RPMI8226 (cell line): ENCODE results near the gene KIAA1217.
"Not testable (repeated sequence)": the region's sequence is repeated elsewhere in the genome, so short reads cannot be mapped to it uniquely, and the experiment has no call there.

ENCODE experiments used
- DNase-seq: peaks from one replicate; pipeline ENCODE4 v3.0.0-alpha.2; 2015

Gene KIAA1217

GRCh38 chr10:24475598-24475997 is 266.7 kb downstream of the KIAA1217 start:
- DNase-seq, result no peak

- no peak for DNase-seq
Measured at GRCh38 chr10:24476913-24477701, 268.2 kb downstream of the KIAA1217 start.

- no peak for DNase-seq
Measured at GRCh38 chr10:24477915-24478314, 269.0 kb downstream of the KIAA1217 start.

GRCh38 chr10:24479806-24480205 is 270.9 kb downstream of the KIAA1217 start:
- no peak for DNase-seq

DNA sequence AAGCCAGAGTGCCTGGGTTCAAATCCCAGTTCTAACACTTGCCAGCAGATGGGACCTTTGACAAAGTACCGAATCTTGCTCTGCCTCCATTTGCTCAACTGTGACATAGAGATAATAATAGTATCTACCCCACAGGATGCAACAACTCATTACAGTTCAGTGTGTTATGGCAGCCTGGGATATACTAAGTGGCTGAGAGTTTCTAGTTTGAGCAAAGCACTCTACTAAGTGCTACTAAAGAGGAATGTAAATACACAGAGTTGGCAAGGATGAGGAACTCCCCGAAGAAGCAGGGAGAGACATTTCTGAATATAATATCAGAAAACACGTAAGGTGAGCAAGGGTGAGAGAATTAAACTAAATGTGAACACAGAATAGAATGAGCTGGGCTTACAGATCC is 271.5 kb downstream of the KIAA1217 start:
- no peak for DNase-seq

DNA sequence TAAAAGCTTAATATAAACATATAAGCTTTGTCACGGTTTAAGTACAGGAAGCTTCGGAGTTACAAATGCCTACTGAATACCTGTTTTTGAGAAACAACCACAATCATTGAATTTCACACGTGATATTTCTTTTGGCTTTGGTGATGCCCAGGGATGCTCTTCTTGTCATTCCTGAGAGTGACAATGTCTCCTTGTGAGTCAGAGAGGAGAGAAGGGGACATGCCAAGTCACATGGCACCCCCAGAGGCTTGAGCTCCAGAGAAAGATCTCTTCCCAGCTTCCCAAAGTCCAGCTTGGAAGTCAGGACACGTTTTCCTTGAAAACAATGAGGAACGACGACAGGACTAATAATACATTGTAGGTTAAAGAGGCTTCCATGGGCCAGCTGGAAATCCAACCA is 272.3 kb downstream of the KIAA1217 start:
- DNase-seq, result no peak

DNA sequence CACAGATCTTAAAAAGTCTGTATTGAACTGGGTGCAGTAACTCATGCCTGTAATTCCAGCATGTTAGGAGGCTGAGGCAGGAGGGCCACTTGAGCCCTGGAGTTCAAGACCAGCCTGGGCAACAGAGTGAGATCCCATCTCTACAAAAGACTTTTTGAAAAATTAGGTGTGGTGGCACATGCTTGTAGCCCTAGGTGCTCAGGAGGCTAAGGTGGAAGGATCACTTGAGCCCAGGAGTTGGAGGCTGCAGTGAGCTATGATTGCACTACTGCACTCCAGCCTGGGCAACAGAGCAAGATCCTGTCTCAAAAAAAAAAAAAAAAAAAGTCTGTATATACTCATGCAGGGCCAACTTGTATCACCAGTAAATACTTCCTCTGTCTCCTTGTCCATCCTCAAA is 273.8 kb downstream of the KIAA1217 start:
- DNase-seq, result not testable (repeated sequence)

DNA sequence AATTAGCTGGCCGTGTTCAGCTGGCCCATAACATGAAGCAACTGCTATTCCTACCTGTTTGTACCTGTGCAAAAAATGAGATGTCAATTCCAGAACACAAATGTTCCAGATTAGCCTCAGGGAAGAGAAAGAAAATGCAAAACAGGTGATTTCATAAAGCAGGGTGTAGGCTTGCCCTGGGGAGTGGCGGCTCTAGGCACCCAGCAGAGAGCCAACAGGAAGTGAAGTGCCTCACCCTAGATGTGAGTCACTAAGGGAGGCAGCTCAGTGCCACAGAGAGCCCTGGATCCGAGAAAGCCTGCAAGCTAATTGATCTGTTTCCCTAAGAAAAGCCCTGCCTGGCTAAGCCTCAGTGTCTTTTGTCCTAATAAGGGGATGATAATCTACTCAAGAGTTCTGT is 274.8 kb downstream of the KIAA1217 start:
- peak; percentile 63 for DNase-seq

DNA sequence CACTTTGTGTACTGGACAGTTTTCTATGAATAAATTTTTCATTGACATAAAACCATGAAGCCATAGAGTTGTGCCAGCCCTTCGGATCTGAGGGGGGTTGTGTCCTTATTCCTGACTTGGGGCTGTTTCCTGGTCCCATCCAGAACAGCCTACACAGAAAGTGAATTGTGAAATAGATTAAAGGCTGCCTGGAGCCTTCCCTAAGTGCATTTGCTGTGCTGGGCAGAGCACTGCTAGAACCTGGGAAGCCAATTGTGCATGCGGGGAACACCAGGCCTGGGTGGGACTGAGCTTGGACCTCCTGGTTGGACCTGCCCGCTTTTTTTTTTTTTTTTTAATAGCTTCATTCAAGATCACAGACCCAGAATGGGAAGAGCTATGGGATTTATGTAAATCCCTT is 275.8 kb downstream of the KIAA1217 start:
- DNase-seq, result no peak

- no peak for DNase-seq
Measured at GRCh38 chr10:24485304-24485703, 276.4 kb downstream of the KIAA1217 start.

DNA sequence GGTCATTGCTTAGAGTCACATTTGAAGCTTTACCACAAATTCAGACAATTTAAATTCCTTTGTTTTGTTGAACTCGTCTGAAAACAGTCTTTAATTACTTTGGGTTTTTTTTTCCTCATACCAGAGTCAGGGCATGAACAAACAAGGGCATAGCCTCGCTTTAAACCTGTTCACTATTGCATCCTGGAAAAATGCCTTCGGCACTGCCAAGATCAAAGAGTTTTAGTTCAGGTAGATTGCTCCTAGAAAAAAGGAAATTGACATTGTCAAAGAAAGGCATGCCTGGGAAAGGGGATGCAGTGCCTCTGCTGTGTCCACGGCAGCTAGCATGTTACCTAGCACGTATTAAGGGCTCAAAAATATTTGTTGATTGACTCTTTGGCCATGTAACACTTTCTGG is 279.7 kb downstream of the KIAA1217 start:
- no peak for DNase-seq

- DNase-seq, result no peak
Measured at GRCh38 chr10:24493165-24493564, 284.2 kb downstream of the KIAA1217 start.

DNA sequence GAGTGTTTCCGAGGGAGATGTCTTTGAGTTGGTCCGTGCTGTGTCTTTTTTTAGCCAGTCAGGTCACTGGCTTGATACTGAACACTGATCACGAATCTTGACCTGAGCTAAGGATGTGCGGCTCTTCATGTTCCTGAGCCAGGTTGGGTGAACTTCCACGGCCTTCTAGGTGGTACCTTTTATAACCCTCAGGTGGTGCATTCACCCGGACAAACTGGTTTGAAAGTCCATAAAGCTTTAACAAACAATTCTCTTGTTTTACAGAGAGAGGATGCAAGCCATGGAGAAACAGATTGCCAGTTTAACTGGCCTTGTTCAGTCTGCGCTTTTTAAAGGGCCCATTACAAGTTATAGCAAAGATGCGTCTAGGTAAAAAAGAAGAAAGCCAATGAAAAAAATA is 285.3 kb downstream of the KIAA1217 start:
- no peak for DNase-seq

DNA sequence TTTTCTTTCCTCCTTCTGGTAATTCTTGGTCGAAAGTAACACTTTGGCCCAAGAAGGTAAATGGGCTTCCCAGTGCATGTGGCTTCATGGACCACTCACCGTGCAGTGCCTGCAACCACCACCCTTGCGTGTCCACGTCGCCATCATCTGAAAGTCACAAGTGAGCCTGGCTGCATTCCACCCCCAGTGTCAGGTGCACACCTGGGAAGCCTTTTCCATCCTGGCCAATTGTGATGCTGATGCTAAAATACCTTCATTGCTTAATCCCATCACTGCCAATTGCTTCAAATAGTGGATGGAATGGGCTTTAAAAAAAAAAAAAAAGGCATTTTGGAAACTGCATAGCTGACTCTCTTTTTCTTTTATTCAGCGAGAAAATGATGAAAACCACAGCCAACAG is 285.8 kb downstream of the KIAA1217 start:
- no peak for DNase-seq

DNA sequence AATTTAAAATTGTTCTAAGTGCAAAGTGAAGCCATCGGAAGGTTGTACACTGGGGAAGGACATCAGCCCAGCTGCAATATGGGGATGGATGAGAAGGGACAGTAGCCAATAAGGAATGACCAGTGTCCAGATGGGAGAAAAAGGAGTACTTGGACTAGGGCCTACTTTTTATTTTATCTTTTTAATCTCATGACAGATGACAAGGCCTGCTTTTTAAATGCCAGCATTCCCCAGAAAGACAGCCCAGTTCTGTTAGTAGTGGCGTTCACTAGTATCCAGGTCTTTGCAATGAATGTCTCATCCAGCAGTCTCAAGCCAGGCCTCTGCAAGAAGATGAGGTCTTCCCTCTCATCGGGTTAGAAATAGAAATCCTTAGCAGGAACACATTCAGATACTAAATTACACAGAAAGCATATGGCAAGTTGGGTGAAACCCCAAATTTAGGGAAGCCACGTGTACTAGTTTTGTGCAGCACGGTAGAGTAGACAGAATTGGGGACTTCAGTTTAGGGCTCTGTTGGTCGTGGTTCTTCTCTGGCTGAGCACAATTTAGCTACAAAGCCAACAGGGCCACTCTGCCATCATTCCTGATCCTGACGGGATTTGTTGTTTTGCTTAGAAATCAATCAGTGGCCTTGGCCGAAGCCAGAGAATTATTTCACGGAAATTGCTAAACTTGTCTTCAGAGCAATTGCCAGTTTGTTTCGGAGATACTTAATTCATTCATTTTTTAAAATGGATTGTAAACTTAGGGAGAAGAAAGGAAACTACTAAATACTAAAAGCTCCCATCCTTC is 286.9 kb downstream of the KIAA1217 start:
- DNase-seq, result no peak

- no peak for DNase-seq
Measured at GRCh38 chr10:24496906-24497305, 288.0 kb downstream of the KIAA1217 start.

DNA sequence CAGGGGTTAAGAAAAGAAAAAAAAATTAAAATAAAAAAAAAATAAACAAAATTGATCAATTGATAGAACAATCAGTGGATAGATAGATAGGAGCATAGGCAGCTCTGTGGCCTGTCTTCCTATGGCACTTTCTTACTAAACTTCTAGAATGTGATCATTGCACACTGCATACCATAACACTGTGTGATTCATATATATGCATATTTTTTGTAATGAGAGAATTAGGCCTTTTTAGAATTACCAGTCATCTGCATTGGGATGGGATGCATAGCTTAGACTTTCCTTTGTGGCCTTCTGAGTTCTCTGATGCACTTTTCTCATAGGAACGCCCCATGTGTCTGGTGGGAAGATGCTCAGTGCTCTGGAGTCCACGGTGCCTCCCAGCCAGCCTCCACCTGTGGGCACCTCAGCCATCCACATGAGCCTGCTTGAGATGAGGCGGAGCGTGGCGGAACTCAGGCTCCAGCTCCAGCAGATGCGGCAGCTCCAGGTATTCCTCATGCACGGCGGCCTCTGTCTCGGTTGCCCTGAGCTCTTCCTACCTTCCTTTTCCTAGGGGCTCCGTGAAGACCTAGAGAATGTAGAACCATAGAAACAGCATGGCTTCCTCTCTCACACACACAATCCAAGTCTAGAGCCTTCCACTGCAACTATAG is 292.2 kb downstream of the KIAA1217 start:
- DNase-seq, result no peak

GRCh38 chr10:24502006-24502405 is 293.1 kb downstream of the KIAA1217 start:
- no peak for DNase-seq

- DNase-seq, result no peak
Measured at GRCh38 chr10:24502801-24503460, 294.0 kb downstream of the KIAA1217 start.

DNA sequence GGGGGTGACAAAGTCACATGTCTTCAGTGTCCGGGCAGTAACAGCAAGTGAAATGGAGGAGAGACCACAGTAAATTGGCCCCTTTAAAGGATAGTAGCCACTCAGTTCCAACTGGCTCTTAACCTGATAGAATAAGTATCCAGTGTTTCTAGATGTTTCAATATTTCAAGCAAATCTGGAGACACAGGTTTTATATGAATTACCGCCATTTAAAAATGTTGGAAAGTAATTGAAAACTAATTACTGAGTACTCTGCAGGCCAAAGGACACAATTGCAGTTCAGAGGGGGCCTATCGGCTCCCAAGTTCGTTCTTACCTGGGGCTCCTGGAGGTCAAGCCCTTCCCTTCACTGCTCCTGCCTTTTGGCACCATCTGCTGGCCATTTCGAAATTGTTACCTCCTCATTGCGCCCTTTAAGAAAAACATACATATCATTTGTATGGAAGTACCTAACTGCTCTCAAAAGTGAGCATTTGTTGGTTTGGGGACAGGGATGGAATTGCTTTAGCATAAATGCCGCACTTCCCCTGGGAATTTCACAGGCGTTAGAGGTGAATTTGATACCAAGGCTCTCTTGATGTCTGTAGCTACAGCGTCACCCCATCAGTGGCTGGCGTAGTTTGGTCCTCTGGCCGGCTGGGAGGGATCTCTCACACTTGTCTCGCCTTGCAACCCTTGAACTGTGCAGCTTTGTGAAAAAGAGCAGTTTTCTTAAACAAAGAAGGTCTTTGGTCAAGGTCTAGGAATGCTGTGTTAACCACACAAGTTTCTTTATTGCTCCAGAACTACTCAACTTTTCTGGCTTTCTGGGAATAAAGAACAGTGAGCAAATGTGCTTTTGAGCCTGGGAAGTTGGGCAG is 294.8 kb downstream of the KIAA1217 start:
- DNase-seq, result peak; percentile 69

GRCh38 chr10:24505759-24506158 is 296.8 kb downstream of the KIAA1217 start:
- DNase-seq, result no peak

DNA sequence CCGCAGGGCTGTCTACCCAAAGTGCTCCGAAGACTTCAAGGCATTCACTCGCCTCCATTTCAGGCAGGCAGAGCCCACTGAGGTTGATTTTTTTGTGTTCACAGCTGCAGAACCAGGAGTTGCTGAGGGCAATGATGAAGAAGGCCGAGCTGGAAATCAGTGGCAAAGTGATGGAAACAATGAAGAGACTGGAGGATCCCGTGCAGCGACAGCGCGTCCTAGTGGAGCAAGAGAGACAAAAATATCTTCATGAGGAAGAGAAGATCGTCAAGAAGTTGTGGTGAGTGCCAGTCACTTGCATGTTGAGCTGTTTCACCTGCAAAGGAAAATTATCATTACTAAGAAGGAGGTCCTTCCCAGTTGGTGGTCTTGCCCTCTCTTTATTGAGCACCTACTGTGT is 304.2 kb downstream of the KIAA1217 start:
- peak; percentile 16 for DNase-seq
